ENCODE data around the gene SETBP1. TPM values are rescaled to one million over a fixed set of nuclear protein-coding genes. Genes with fewer than 3 reads are reported as not detected.

The SETBP1 gene
- total and polyA plus RNA-seq, 8 donors = 1.4 to 66.5 (median 20.1) TPM

- intact Hi-C loops (cut with DNase I; ENCODE audit: low total_unique reads) = no loop called here
- H3K4me1 ChIP-seq = peaks cover 0 to 13% (median 0%) of the 10 kb centered on the region in 4 donors
- WGBS, 5 donors = 85 to 90% (median 85%) methylated on average over 7 of the region's 7 CpGs
- H3K36me3 ChIP-seq = no peaks in the 10 kb centered on the region
- no peaks in the 10 kb centered on the region for H3K27me3 ChIP-seq
- H3K27ac ChIP-seq = no peak overlapping the region
- no peak for DNase-seq
- no peak overlapping the region for H3K4me3 ChIP-seq
- TF ChIP-seq, protein P1, sequence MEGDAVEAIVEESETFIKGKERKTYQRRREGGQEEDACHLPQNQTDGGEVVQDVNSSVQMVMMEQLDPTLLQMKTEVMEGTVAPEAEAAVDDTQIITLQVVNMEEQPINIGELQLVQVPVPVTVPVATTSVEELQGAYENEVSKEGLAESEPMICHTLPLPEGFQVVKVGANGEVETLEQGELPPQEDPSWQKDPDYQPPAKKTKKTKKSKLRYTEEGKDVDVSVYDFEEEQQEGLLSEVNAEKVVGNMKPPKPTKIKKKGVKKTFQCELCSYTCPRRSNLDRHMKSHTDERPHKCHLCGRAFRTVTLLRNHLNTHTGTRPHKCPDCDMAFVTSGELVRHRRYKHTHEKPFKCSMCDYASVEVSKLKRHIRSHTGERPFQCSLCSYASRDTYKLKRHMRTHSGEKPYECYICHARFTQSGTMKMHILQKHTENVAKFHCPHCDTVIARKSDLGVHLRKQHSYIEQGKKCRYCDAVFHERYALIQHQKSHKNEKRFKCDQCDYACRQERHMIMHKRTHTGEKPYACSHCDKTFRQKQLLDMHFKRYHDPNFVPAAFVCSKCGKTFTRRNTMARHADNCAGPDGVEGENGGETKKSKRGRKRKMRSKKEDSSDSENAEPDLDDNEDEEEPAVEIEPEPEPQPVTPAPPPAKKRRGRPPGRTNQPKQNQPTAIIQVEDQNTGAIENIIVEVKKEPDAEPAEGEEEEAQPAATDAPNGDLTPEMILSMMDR (IDR thresholded peaks at IDR 0.05) = no peak
- no peak for TF ChIP-seq POLR2A (IDR thresholded peaks at IDR 0.05)
- no peak for TF ChIP-seq POLR2AphosphoS5 (IDR thresholded peaks at IDR 0.05)
- TF ChIP-seq EP300 (IDR thresholded peaks at IDR 0.05) = no peak
- H3K9me3 ChIP-seq = no peaks in the 10 kb centered on the region
These were observed 428.1 kb downstream of the SETBP1 start for GRCh38 chr18:45108754-45109153.

- no peak for DNase-seq
- no peak overlapping the region for H3K27ac ChIP-seq
- intact Hi-C loops (cut with DNase I; ENCODE audit: low total_unique reads) = no loop called here
- H3K27me3 ChIP-seq = no peaks in the 10 kb centered on the region
- no peaks in the 10 kb centered on the region for H3K9me3 ChIP-seq
- H3K4me3 ChIP-seq = no peak overlapping the region
- no peaks in the 10 kb centered on the region for H3K36me3 ChIP-seq
- WGBS, 5 donors = 76 to 89% (median 84%) methylated on average over 2 of the region's 2 CpGs
- peaks cover 0 to 9% (median 0%) of the 10 kb centered on the region in 4 donors for H3K4me1 ChIP-seq
- TF ChIP-seq, protein P1 (IDR thresholded peaks at IDR 0.05) = no peak
- TF ChIP-seq POLR2A (IDR thresholded peaks at IDR 0.05) (no peak), EP300 (IDR thresholded peaks at IDR 0.05) (no peak), POLR2AphosphoS5 (IDR thresholded peaks at IDR 0.05) (no peak)
These were observed 428.6 kb downstream of the SETBP1 start for GRCh38 chr18:45109271-45109670.

DNA sequence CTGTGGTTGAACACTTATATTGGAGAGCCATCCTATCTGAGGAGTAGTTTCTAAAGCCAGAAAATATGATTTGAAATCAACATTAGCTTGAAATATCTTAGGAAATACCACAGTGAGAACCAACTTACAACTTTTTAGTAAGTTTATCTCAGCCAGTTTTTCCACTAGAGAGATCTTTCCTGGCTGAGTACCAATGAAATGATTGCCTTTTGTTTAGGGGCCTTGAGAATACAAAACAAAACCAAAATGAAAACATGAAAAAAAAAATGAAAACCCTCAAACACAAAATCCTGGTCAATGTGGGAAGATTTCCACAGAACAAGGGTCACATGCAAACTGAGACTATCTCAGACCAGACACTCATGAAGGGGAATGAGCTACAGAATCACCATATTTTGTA lies 429.0 kb downstream of the SETBP1 start:
- no peaks in the 10 kb centered on the region for H3K27me3 ChIP-seq
- no peaks in the 10 kb centered on the region for H3K36me3 ChIP-seq
- H3K9me3 ChIP-seq = no peaks in the 10 kb centered on the region
- intact Hi-C loops (cut with DNase I; ENCODE audit: low total_unique reads) = no loop called here
- TF ChIP-seq, protein P1 (IDR thresholded peaks at IDR 0.05) = no peak
- no peak for TF ChIP-seq EP300 (IDR thresholded peaks at IDR 0.05)
- no peak for TF ChIP-seq POLR2AphosphoS5 (IDR thresholded peaks at IDR 0.05)
- TF ChIP-seq POLR2A (IDR thresholded peaks at IDR 0.05) = no peak
- no peak for DNase-seq
- no peak overlapping the region for H3K4me3 ChIP-seq
- H3K4me1 ChIP-seq = peaks cover 0 to 6% (median 0%) of the 10 kb centered on the region in 4 donors
- H3K27ac ChIP-seq = no peak overlapping the region

GRCh38 chr18:45110577-45111501 lies 430.2 kb downstream of the SETBP1 start:
- no peak overlapping the region for H3K4me3 ChIP-seq
- TF ChIP-seq POLR2AphosphoS5 (IDR thresholded peaks at IDR 0.05) = no peak
- TF ChIP-seq POLR2A (IDR thresholded peaks at IDR 0.05) = no peak
- TF ChIP-seq, protein P1 (IDR thresholded peaks at IDR 0.05) = no peak
- no peak for TF ChIP-seq EP300 (IDR thresholded peaks at IDR 0.05)
- no peaks in the 10 kb centered on the region for H3K27me3 ChIP-seq
- peak overlapping the region in 2 of 5 donors; percentile 14 to 24 for H3K27ac ChIP-seq
- intact Hi-C loops (cut with DNase I; ENCODE audit: low total_unique reads) = no loop called here
- H3K9me3 ChIP-seq = no peaks in the 10 kb centered on the region
- DNase-seq = peak in 1 of 2 donors; percentile 49
- WGBS, 5 donors = 65 to 89% (median 83%) methylated on average over 7 of the region's 7 CpGs
- H3K36me3 ChIP-seq = no peaks in the 10 kb centered on the region
- H3K4me1 ChIP-seq = peaks cover 0 to 6% (median 0%) of the 10 kb centered on the region in 4 donors

All from stomach (tissue), 9 donors.